K562 (cell line): ENCODE data around the gene PPIL4. TPM values are rescaled to one million over a fixed set of nuclear protein-coding genes. Genes with fewer than 3 reads are reported as not detected.

Experiments used
- ADNP ChIP-seq: fragments of 200-800 bp; sonication (Bioruptor generic); IDR thresholded peaks from 2 replicates; pipeline ENCODE4 v1.6.1; 2016; ENCODE audit warnings: missing genetic modification characterization, missing compliant biosample characterization
- FUS ChIP-seq: fragments of 200-400 bp; formaldehyde crosslinking; optimal IDR thresholded peaks from 2 replicates; pipeline ENCODE3; 2017; ENCODE audit warnings: low read depth, low read length
- GATAD2A ChIP-seq: fragments of 450-650 bp; IDR thresholded peaks from 2 replicates; pipeline ENCODE4 v1.6.1; 2017
- HMGXB4 ChIP-seq: sonication (generic); formaldehyde crosslinking; IDR thresholded peaks from 2 replicates; pipeline ENCODE4 v1.8.1; 2023; ENCODE audit warnings: mild to moderate bottlenecking, missing genetic modification reagents
- MEIS2 ChIP-seq: fragments of 450-650 bp; IDR thresholded peaks from 2 replicates; pipeline ENCODE4 v1.6.1; 2014; ENCODE audit warnings: mild to moderate bottlenecking; ENCODE audit not compliant: partially characterized antibody
- MGA ChIP-seq: fragments of 450-650 bp; IDR thresholded peaks from 2 replicates; pipeline ENCODE4 v1.6.1; 2016; ENCODE audit warnings: mild to moderate bottlenecking, moderate library complexity
- NBN ChIP-seq: fragments of 450-650 bp; IDR thresholded peaks from 2 replicates; pipeline ENCODE4 v1.6.1; 2016; ENCODE audit warnings: low read depth, mild to moderate bottlenecking
- NRF1 ChIP-seq, 2 experiments: fragments of 450-650 bp; IDR thresholded peaks in 1 of 2; conservative IDR thresholded peaks in 1 of 2; 2 replicates each; pipeline ENCODE4 v1.6.1; 2014; ENCODE audit warnings: mild to moderate bottlenecking in 2 of 2
- SAP30 ChIP-seq: fragments of 200-600 bp; sonication (generic); IDR thresholded peaks from 2 replicates; pipeline ENCODE4 v1.6.1; 2012; ENCODE audit warnings: borderline replicate concordance, low read depth, mild to moderate bottlenecking, moderate library complexity, low read length, control low read depth, inconsistent platforms; ENCODE audit not compliant: insufficient read depth, poor library complexity, severe bottlenecking
- SOX6 ChIP-seq: fragments of 450-650 bp; IDR thresholded peaks from 2 replicates; pipeline ENCODE4 v1.6.1; 2014; ENCODE audit warnings: mild to moderate bottlenecking
- XRCC4 ChIP-seq: IDR thresholded peaks from one replicate; pipeline ENCODE4 v1.6.1; 2011; ENCODE audit not compliant: insufficient read depth, insufficient read length; ENCODE audit errors: extremely low read depth
- ZBTB26 ChIP-seq: fragments of 450-650 bp; formaldehyde crosslinking; IDR thresholded peaks from 2 replicates; pipeline ENCODE4 v1.4.0; 2022; ENCODE audit warnings: missing genetic modification characterization
- ZEB2 ChIP-seq: fragments of 450-650 bp; IDR thresholded peaks from 2 replicates; pipeline ENCODE4 v1.6.1; 2016
- polyA plus RNA-seq, 8 experiments: library from polyadenylated mRNA; depleted of rRNA in 4 of 8; stranded (reverse) in 5 of 8; unstranded in 3 of 8; fragments of >200 nt; fragmentation: Nextera tagmentation in 2 of 8; fragmentation: Illumina TruSeq in 1 of 8; extraction: Ambion mirVana in 2 of 8; extraction: Trizol in 1 of 8; gene quantifications; 2 replicates each; pipeline versions ENCODE4 v1.2.1 to v1.2.3, GENCODE V29; 2011 to 2014; ENCODE audit warnings: inconsistent platforms in 1 of 8, missing spikeins in 1 of 8
- total RNA-seq, 7 experiments: library from RNA; depleted of rRNA in 6 of 7; stranded (reverse); fragments of >200 nt in 6 of 7; fragmentation: Illumina TruSeq in 2 of 7; extraction: Trizol in 2 of 7; gene quantifications; 2 replicates each; pipeline versions ENCODE4 v1.2.1 to v1.2.3, GENCODE V29; 2011 to 2021; ENCODE audit warnings: low replicate concordance in 1 of 7

Gene PPIL4
- total and polyA plus RNA-seq, 9 of the 15 experiments (the other 6 are each of a cell fraction or from before 2014, with no cell fraction given), result 14.5 to 55.2 (median 45.9) TPM

GRCh38 chr6:149565527-149566409 is 19.9 kb upstream of the PPIL4 start, which contains the start of gene GINM1 (continued):
- TF ChIP-seq MGA (peak; percentile 42; the same call in 1 of the 2 replicates), ZEB2 (peak; percentile 94), GATAD2A (0 out of 2 replicates have a peak, but pooled peaks have one; percentile 45), NRF1 (conservative IDR thresholded peaks at IDR 0.05 in 1 of 2, IDR thresholded peaks at IDR 0.05 in 1 of 2) (peak; percentile 94 to 95), MEIS2 (peak; percentile 68), SAP30 (peak; percentile 44), NBN (peak; percentile 77), ADNP (tag) (no peak), XRCC4 (no peak), ZBTB26 (no peak), SOX6 (peak; percentile 61; the same call in 1 of the 2 replicates), HMGXB4 (no peak), FUS (no peak)
